Stimulated activated CD4-positive, alpha-beta T cell treated with anti-CD3 and anti-CD28 coated beads, Interleukin-1b, Interleukin-23, amount 100 ng/mL, for 48 hours (primary cell): ENCODE data around the gene GCM1.
"Not testable (repeated sequence)": the region's sequence is repeated elsewhere in the genome, so short reads cannot be mapped to it uniquely, and the experiment has no call there.

Source experiments
- DNase-seq: peaks from one replicate; pipeline ENCODE4 v3.0.0-alpha.2; 2020

The GCM1 gene

DNA sequence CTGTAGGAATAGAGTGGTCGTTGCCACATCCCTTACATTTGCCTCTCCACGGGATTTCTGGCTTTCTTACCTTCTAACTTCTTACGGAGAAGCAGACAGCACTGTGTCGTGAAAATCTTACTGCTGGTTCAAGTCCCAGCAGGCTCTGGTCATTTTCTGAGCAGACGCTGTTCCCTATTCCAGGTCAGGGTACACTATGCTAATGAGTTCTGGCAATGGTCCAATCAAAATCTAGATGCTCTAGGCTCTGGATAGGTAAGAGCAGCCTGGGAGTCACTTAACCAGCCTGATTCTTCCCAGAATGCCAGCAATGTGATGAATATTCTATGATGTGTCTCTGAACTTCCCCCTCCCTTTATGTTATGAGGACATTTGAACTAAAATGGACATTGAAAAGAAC lies at the start of gene GCM1:
Gene GCM1, minus strand, starts transcription at position 158 of the 400 bp plus-strand sequence. CDS start 3,209 bp downstream, outside the sequence.
- DNase-seq = no peak

DNA sequence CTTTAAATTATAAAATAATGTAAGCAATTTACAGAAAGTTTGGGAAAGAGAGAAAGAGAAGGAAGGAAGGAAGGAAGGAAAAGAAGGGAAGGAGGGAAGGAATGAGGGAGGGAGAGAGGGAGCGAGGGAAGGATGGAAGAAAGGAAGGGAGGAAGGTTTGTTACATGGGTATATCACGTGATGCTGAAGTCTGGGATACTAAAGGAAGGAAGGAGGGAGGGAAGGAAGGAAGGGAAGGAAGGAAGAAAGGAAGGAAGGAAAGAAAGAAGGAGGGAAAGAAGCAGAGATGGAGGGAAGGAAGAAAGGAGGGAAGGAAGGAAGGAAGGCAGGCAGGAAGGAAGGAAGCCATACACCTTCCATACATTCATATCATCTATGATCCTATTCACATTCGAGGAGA lies 48.9 kb upstream of the GCM1 start:
- DNase-seq = no peak

DNA sequence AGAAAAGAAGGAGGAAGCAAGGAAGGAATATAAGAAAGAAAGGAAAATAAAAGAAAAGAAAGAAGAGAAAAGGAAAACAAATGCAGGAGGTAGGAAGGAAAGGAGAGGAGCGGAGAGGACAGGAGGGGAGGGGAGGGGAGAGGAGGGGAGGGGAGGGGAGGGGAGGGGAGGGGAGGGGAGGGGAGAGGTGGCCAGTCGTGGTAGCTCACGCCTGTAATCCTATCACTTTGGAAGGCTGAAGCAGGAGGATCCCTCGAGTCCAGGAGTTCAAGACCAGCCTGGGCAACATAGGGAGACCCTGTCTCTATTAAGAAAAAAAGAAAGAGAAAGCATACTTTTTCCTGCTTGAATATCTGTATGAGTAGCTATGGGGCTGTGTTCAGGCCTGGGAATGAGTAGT lies 46.4 kb upstream of the GCM1 start:
- DNase-seq = no peak

DNA sequence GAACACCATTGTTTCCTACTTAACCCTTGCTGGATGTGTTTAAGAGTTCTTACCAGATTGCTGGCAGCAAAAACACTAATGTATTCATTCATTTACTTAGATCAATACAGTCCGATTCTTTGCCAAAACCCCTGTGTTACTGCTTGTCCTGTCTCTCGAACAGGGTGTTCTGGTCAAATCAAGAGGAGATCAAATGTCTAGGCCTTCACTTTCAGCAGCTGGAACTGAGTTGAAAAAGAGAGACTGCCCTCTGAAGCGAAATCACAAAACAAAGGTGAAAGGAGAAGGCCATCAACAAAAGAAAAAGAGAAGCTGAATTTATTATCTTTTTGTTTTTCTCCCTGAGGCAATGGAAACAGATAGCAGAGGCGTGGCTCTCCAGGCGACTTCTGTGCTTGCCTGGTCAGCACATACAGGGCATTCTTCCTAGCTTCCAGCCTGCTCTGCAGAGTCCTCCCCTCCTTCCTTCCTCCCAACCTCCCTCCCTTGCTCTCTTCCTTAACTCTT lies 44.1 kb upstream of the GCM1 start:
- no peak for DNase-seq

DNA sequence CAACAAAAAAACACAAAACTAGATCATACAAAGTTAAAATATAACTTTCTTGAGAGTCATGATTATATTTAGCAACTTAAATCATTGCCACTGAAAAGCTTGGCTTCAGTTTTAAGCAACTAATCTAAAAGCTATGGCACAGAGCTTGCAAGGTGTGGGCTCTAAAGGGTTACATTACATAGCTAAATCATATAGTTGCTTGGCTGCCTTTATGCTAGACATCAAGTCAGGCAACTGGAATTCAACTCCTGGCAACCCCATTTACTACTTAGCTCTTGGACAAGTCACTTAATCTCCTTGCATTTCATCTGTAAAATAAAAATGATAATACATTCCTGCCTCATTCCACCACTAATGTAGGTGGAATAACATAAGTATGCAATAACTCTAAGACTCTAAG lies 40.9 kb upstream of the GCM1 start:
- no peak for DNase-seq

DNA sequence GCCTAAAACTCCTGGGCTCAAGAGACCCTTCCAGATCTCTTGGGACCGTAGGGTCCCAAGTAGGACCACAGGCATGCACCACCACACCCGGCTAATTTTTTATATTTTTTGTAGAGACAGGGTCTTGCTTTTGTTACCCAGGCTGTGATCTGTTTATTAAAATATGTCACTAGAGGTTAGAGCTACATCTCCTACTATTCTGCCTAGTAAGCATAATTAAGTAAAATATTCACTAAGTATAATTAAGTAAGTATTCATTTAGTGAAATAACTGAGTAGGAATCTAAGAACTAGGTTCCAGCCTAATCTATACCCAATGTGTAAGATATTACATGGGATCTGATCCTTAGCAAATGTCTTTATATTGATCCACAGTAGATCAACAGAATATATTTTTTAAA lies 40.2 kb upstream of the GCM1 start:
- no peak for DNase-seq

DNA sequence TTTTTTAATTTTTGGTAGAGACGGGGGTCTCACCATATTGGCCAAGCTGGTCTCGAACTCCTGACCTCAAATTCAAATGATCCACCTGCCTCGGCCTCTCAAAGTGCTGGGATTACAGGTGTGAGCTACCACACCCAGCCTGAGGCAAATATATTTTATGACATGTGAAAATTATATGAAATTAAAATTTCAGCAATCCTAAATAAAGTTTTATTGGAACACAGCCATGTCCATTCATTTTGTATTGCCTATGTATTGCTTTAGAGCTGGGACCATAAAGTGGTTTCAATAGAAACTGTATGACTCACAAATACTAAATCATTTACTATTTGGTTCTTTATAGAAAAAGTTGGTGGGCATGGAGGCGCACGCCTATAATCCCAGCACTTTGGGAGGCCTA lies 32.0 kb upstream of the GCM1 start:
- DNase-seq = no peak

- DNase-seq = peak; percentile 10
These were observed 31.5 kb upstream of the GCM1 start for GRCh38 chr6:53179961-53180651.

DNA sequence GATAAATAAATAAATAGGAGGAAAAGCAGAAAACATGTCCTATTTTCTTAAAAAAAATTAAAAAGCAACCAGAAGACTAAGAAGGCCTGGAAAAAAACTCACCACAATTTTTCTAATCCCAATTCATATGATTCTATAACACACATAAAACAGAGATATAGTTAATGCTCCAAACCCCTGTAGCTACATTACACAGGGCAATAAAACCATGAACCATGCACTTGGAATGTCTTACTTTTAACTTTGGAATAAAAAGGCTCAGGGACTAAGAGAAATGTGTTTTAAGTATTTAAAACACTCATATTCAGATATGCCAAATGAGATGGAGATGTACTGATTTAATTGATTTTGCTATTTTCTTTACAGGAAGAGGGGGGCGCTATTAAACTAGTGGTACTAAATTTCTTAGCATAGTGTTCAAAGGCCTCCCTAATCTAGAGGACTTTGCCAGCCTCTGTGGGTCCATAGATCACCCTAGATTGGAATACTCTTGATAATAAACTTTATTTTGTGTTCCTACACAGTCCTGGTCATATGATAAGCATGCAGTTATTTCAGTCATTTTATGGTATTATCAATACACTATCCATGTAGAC lies 30.3 kb upstream of the GCM1 start:
- DNase-seq = no peak

- DNase-seq = no peak
These were observed 26.4 kb upstream of the GCM1 start for GRCh38 chr6:53175027-53175426.

GRCh38 chr6:53172468-53172803 lies 23.8 kb upstream of the GCM1 start:
- DNase-seq = no peak

DNA sequence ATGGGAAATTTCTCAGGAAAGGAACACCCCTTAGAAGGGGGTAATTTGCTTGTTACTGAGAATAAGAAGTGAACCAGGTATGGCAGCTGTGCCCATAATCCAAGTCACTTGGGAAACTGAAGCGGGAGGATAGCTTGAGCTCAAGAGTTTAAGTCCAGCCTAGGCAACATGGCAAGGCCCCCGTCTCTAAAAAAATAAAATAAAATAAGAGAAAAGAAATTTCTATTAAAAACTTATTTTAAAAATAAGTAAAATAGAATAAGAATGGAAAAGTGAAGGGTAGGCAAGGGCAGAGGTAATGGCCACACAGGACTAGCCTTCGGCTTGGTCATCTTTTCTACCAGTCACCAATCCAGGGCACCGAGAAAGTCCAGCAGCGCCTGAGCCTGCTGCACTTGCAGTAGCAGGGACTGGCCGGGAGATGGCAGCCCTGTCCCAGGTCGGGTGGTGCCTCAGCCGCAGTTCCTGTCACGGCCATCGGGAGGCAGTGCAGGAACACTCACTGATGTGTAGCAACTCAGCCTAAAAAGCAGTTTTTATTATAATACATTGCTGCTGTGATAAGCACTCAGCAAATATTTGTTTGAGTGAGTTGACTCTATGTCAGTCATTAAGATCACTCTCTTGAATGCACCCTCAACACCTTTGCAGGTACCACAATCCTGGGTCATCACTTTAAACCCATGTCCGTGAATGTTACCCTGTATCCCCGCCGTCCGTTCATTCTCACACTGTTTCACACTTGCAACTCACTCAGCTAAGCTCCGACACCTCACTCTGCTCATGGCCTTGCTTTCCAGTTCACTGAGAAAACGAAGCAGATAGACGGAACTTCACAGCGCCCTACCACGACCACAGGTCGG lies 23.2 kb upstream of the GCM1 start:
- DNase-seq = peak; percentile 89

- DNase-seq = no peak
These were observed 20.1 kb upstream of the GCM1 start for GRCh38 chr6:53168516-53169267.

DNA sequence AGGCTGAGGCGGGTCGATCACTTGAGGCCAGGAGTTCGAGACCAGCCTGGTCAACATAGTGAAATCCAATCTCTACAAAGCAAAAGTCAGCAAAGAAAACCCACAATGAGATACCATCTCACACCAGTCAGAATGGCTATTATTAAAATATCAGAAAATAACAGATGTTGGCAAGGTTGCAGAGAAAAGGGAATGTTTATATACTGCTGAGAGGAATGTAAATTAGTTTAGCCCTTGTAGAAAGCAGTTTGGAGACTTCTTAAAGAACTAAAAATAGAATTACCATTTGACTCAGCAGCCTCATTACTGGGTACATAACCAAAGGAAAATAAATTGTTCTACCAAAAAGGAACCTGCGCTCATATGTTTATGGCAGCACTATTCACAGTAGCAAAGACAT lies 16.7 kb upstream of the GCM1 start:
- DNase-seq = no peak

- DNase-seq = no peak
These were observed 14.0 kb upstream of the GCM1 start for GRCh38 chr6:53162606-53163005.

DNA sequence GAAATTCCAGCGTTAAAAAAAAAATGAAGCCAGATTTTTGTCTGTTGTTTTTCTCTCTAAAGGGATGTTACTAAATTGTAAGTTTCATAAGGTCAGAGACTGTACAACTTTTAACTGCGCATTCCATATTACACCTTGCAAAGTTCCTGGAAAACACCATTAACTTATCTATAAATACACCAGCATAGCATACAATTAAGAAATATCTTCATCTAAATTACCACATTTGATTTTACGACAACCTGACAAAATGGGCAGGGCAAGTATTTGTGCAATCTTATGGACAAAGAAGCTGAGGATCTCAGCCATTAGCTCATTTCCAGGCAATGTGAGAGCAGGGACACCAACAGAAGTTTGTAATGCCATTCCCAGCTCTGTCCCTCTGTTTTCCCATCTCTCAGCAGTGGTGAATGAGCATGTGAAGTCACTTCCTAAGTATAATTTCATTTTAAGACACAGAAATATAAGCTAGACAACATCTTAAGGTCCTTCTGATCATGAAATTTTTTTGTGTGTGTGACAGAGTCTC lies 12.9 kb upstream of the GCM1 start:
- DNase-seq = no peak

- no peak for DNase-seq
These were observed 10.9 kb upstream of the GCM1 start for GRCh38 chr6:53159558-53159957.

DNA sequence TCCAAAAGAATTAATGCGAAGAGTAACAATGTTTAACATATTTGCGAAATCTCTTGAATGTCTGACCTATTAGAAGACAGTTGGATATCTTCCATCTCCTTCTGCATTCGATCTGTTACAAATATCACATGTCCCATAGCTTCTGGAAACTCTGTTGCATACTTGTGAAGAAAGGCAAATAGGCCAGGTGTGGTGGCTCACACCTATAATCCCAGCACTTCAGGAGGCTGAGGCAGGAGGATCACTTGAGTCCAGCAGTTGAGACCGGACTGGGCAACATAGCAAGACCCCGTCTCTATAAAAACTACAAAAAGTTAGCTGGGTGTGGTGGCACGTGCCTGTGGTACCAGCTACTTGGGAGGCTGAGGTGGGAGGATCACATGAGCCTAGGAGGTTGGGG lies 9.4 kb upstream of the GCM1 start:
- not testable (repeated sequence) for DNase-seq

GRCh38 chr6:53155279-53155678 lies 6.6 kb upstream of the GCM1 start:
- DNase-seq = not testable (repeated sequence)

GRCh38 chr6:53154794-53155193 lies 6.2 kb upstream of the GCM1 start:
- DNase-seq = no peak

GRCh38 chr6:53154071-53154470 lies 5.4 kb upstream of the GCM1 start:
- no peak for DNase-seq

DNA sequence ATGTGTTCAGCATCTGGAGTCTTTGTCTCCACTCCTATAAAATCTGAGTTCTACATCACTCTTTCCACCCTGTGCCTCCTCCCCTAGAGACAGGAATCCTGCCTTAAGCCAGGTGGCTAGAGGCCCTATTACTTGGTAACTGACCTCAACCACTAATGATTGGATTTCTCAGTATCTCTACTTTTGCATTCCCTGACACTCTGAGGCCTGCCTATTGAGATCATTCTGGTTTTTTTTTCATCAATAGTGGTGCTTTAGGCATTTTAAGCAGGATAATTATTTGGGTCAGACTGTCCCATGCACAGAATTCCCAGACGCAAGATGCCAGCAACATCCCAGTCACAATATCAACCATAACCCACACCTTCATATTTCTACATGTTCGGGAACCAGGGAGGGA lies 3.9 kb upstream of the GCM1 start:
- DNase-seq = no peak

GRCh38 chr6:53151676-53152075 lies 3.0 kb upstream of the GCM1 start:
- DNase-seq = no peak
